Islet precursor cell (in vitro differentiated cells): Measurements from ENCODE around the gene IRF5.

Source experiments
- DNase-seq: peaks from one replicate; pipeline ENCODE4 v3.0.0-alpha.2; 2018

IRF5 gene

DNA sequence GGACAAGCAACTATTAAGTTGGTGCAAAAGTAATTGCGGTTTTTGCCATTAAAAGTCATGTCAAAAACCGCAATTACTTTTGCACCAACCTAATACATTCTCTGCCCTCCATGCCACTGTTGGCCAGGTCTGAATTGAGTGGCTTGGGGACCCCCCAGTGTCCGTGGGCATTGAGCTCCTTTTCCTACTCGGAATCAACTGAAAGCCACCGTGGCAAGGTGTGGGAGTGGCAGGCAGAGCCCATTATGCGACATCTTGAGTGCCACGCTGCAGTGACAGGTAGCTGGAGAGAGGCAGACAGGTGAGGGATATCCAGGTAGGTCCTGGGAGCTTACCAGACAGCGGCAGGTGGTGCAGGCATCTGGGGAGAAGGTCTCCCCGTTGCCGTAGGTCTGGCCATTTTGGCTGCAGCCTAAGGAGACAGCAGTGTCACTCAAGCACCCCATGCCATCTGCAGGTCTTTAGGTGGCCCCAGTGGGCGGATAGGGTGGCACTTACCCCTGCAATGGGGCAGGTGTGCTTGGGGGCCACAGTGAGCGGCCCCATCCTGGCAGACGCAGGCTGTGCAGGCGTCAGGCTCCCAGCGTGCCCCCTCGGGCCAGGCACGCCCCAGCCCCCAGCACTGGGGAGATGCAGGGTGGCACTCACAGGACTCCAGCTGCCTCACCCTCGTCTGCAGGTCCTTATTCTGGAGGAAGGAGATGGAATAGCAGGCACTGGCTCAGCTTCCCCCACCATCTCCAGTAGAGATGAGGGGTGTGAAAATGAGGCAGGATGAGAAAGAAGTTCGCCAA, 30.8 kb upstream of the IRF5 start:
- peak; percentile 27 for DNase-seq

DNA sequence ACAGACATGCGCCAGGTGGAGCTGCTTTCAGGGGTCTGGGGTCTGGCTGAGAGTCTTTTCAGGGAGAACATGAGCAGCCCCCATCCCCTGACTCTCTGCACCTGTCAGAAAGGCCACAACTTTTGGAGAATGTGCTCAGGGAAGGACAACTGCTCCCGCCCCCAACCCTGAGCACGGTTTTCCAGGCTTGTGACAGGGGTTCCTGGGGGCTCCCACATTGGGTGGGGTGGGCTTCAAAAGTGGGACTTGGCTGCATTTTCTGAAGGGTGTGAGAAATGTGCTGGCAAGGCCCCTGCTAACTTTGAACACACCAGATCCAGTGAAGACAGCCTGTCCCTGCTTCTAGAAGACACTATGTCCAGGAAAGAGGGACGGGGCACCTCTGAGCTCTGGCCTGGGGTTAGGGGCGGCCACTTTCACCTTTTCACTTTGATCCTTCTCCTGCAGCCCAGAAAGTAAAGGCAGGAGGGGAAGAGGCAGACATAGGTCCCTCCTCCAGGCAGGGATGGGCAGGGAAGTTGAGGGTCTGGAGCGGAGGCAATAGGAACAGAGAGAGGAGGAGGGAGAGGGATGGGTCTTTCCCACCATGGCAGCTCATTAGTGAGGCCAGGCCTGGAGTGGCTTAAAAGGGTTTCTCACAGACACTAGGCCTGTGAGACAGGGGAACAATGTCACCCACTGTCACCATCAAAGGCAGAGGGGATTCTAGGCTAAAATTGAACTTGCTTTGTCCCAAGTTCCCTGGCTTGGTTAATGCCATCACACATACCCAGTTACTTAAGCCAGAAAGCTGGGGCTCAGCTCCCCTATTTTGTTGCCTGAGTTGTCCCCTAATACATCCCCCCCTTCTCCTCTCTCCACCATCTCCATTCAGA, 28.7 kb upstream of the IRF5 start:
- DNase-seq = peak; percentile 54

GRCh38 chr7:128909625-128910568, 27.8 kb upstream of the IRF5 start:
- DNase-seq = peak; percentile 90

DNA sequence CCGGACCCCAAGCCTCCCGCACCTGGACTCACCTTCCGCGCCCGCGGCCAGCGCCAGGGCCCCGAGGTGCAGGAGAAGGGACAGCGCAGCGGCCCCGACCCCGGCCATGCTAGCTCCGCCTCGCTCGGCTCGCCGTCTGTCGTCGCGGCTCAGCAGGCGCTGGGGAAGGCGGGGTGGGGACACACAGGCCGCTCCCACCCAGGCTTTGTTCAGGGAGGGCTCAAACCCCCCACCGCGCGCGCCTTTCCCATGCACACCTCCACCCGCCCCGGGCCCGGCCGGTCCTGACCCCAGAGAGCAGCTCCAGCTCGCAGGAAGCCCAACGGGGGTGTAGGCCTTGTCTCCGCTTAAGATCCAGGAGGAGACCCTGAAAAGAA, 27.2 kb upstream of the IRF5 start, which contains the start of gene KCP:
KCP (minus strand) TSS at position 141 of the 377 bp plus-strand sequence; CDS start at position 108, 33 bp downstream.
- peak; percentile 82 for DNase-seq

- peak; percentile 91 for DNase-seq
These were observed 26.2 kb upstream of the IRF5 start for GRCh38 chr7:128911423-128912031.

DNA sequence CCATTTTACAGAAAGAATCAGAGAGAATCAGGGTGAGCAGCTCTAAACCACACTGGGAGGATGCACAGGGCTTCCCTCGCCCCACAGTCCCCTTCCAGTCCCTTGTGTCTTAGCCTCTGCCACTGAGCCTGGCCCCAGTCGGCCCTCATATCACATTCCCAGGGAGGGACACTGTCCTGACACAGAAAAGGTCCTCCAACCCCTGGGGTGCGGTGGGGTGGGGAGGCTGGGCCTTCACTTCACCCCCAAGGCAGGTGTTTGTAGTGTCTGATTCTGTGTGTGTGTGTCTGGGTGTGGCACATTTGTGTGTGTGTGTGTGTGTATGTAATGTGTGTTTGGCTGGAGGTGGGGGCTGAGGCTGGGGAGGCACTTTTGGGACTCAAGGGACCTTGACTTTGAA, 25.4 kb upstream of the IRF5 start:
- peak; percentile 48 for DNase-seq

DNA sequence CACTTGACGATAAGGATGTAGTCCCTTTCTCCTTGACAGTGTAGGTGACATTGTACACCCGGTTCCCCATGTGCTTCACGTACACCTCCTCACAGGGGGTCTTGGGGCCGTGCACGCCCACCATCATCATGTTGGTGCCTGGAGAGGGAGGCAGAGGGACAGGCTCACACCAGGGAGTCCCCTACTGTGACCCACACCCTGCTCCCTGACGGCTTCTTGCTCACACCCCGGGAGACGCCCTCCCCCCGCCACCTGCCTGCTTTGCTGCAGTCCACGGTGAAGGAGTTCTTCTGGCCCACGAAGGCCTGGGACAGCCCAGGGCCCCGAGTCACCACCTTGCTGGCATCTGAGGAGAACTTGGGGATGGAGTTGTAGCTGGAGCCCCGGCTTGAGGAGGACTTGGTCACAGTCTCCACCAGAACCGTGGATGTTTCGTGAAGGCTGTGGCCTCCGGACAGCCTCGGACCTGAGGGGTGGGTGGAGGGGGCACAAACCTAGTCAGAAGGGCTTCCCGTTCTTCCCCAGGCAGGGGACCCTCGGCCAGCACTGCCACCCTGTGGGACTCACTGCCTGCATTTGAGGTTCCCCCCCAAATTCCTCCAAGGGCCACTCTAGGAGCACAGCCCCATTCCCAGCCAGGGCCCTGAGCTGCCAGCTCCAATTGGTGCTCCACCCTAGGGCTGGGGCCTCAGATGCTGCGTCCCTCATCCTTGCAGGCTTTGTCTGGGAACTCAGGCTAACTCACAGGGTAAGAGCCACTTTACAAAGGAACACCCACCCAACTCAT, 24.8 kb upstream of the IRF5 start:
- DNase-seq = peak; percentile 43

- peak; percentile 49 for DNase-seq
These were observed 23.7 kb upstream of the IRF5 start for GRCh38 chr7:128913870-128914565.

- DNase-seq = peak; percentile 58
These were observed 23.1 kb upstream of the IRF5 start for GRCh38 chr7:128914566-128915151.

GRCh38 chr7:128915271-128915819, 22.4 kb upstream of the IRF5 start:
- DNase-seq = peak; percentile 49

GRCh38 chr7:128915841-128916642, 21.7 kb upstream of the IRF5 start:
- peak; percentile 49 for DNase-seq

- DNase-seq = no peak
These were observed 21.1 kb upstream of the IRF5 start for GRCh38 chr7:128916643-128916915.

GRCh38 chr7:128917122-128917521, 20.6 kb upstream of the IRF5 start:
- DNase-seq = peak; percentile 49

DNA sequence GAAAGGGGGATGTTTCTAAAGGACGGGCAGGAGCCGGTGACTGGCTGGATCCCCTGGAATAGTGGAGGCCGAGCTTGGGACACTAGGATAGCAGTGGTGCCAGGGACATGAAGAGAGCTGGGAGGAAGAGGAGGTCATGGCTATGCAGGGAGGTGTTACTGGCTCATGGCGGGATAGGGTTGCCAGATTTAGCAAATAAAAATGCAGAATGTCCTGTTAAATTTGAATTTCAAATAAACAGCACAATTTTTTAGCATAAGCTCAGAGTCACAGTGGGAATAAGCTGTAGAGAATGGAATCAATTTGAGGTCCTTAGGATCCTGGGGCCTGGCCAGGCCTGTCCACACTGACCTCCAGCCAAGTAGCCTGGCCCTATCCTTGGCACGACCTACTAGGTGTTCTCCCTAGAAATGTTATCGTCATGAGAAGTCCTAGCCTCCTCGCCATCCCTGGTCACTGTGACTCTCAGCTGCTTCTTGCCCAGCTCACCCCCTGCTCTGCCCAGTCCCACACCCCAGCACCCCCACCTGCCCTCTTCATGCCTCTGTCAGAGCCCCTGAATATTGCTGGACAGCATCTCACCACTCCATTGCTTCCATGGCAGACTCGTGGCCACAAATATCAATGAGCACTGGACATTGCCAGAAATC, 19.6 kb upstream of the IRF5 start:
- peak; percentile 23 for DNase-seq

GRCh38 chr7:128919241-128919640, 18.5 kb upstream of the IRF5 start:
- peak; percentile 38 for DNase-seq

GRCh38 chr7:128919881-128920799, 17.6 kb upstream of the IRF5 start:
- DNase-seq = peak; percentile 52

- peak; percentile 33 for DNase-seq
These were observed 16.7 kb upstream of the IRF5 start for GRCh38 chr7:128920913-128921582.
